Anterior cingulate cortex (tissue), 58 donors: Measurements from ENCODE around the gene MAGEF1.

Experiments
- DNase-seq, 58 donors: peaks; one replicate each; lab custom pipeline; 2025; lab: John Stamatoyannopoulos, UW

Gene MAGEF1

DNA sequence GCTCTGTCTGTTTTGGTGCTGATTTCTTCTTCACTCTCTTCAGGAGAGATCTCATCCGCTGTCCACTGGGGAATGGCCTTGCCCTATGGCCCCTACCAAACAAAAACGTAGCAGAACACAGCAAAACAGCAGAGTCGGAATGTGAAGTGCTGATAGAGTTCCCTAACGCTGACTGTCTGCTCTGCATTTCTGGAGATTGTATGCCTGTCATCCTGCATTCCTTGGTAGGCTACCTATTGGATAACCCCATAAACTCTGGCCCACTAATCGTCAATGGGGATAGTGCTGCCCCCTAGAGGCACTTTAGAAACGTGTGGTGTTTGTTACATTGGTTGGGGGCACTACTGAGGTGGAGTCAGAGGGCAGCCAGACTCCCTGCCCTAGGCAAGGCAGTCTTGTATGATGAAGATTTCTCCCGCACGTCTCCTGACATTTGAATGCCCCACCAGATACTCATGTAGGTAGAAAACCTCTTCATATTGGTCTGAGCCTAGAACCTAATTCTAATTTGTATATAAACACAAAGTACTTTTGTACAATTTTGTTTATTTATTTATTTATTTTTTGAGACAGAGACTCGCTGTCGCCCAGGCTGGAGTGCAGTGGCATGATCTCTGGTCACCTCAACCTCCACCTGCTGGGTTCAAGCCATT lies 15.6 kb upstream of the MAGEF1 start:
- DNase-seq = peak in 29 of 58 donors; percentile 1 to 61 (median 17)

DNA sequence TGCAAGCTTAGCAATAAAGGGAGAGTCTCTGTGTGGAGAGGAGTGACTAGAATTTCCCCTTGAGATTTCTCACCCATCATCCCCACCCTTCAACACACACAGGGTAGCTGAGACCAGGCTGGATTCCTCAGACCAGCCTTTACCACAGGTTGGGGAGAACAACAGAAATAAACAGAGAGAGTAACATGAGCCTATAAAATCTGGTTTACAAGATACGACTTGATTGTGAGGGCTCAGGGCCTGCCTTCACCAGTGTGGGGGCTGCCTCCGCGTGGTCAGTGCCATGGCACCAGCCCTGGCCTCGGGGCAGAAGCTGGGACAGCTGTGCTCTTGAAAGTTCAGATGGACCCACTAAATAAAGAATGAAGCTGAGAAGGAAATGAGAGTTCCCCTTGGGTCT lies 14.6 kb upstream of the MAGEF1 start:
- no peak for DNase-seq

DNA sequence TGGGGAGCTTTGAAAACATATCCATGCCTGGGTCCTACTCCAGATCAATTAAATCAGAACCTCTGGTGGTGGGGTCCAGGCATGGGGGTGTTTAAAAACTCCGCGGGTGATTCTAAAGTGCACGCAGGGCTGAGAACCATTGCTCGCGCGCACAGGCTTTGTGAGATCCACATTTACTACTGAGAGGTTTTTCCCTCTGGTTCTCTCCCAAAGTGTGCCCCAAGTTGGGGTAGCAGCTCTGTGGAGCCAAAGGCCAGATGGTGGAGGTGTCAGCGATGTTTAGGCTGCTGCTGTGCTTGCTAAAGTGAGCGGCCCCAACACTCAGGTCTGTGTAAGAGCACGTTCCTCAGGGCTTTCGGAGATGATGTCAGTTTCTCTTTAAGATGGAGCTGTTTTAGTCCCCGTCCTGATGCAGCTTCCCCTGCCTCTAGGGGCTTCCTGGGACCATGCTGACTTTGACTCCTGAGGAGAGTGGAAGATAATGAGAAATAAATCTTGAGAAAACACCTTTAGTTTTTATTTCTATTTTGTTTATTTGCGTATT lies 13.4 kb upstream of the MAGEF1 start:
- DNase-seq = no peak

DNA sequence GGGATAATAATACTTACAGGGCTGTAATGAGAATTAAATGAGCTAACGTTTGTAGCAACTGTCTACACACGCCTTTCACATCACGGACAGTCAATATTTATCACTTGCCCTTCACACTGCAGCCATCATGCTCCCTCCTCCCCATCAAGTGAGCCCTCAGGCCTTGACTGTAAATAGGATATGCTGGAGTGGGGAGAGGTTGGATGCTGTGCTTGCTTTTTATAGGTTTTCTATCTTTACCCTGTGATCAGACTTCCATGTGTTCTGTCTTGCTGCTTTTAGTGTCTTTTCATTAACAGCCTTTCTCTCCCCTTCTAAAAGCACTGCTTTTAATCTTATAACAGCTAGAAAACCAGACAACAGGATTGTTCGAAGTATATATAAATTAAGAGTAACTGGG lies 12.8 kb upstream of the MAGEF1 start:
- no peak for DNase-seq

DNA sequence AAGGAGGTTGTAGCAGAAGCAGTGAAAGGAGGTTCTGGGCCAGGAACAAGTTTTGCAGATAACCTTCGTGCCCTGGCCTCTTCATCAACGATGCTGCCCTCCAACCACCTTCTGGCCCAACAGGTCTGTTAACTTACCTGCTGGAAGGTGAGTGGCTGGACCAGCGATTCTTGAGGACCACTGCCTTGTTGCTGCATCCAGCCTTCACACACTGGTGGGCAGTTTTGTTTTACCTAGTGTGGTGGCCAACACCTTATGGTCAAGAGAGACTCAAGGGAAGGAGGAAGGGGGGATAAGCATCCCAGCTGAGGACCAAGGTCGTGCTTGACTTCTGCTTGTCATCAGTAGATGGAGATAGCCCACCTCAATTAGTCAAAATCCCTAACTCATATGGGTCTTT lies 7.8 kb upstream of the MAGEF1 start:
- DNase-seq = no peak

DNA sequence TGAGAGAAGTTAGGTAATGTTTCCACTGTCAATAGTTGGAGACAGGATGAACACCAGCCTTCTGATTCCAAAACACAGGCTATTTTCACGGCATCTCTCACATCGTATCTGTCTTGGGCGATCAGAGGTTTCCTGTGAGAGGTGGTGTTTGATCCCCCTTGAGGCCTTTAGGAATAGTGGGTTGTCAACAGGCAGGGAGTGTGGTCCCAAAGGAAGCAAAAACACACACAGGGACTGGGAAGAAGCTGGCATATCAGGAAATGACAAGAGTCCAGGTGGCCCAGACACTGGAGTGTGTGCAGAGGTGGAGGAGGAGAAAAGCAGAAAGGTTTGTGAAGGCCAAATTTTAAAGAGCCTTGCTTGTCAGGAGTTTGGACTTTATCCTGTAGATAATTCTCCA lies 6.6 kb upstream of the MAGEF1 start:
- no peak for DNase-seq

DNA sequence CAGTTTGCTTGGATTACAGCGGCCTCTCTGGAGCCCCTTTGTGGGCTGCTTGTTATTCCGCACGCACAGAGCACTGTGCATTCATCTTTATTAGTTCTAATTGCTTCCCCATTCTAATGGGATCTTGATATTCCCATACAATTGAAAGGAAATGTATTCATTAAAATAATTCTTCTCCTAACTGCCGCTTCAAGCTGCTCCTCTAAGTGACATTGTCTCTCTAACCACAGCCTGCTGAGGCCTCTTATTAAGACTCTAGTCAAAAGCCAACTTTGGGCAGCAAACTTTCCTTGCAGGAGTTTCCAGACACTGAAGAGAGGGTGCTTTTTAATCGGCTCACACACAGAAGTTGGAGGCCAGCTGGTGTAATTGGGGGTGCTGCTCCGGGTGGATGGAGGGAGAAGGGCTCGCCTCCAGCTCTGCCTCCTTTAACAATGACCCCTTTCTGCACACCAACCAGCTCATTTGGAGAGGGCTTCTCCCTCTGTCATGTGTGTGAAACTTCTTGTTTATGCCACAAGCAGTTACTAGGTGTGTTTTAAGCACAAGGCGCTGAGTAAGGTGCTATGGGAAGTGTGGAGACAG lies 5.6 kb upstream of the MAGEF1 start:
- DNase-seq = peak in 43 of 58 donors; percentile 8 to 89 (median 42)

DNA sequence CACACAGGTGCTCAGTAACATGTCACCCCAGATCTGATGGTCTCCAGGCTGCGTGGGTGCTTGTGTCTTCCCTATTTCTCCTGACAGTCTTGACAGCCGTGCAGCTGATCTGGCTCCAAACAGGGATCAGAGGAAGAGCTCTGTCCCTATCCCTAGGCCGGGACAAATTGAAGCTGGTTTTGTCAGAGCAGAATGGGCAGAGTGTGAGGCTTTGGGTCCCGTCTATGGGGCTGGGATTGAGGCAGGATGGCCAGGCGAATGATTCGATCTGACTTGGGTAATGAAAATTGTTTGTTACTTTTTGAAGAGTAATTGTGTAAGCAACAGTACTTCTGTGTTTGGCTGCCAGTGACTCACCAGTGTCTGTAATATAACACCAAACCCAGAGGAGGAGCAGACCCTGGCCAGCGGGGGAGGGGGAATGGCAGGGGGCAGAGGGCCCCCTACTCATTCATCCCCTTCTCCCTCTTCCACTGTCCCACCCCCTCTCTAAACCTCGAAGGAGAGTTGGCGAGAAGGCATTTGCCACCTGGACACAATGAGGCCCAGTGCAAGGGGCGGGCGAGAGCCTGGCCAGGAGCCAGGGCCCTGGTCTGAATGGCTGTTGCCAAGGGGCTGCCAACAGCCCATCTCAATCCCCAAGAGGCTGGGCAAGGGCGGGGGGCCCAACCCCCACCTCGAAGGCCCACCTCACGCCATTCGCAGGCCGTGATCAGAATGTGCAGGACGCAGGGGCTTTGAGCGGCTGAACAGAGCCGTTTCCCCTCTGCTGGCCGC lies 4.9 kb upstream of the MAGEF1 start:
- peak in 47 of 58 donors; percentile 15 to 89 (median 54) for DNase-seq

DNA sequence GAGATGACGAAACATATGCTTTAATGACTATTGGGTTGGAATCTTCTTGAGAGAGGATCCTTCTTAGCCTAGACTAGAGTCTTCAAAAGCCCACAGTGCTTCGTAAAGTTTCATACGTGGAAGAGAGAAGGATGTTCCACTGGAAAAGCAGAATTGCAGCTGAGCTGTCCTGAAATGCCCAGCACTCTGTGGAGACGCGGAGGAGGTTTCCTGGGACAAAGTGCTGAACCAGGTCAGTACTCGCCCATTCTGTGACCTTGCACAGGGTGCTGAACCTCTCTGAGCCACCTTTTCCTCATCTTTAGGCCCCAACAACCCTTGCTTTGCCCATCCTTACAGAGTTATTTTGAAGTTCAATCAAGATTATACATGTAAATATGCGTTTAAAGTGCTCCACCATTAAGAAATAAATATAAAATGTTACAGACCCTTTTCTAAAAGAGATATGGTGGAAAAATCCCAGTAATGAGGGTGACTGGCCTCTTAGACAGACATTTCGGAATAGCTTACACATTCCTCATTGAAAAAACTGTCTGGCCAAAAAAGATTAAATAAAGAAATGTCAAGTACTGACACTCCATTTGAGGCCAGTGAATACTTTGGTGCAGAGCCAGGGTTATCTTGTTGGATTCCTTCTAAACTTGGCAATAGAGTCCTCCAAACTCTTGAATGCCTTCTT lies 4.2 kb upstream of the MAGEF1 start:
- no peak for DNase-seq

DNA sequence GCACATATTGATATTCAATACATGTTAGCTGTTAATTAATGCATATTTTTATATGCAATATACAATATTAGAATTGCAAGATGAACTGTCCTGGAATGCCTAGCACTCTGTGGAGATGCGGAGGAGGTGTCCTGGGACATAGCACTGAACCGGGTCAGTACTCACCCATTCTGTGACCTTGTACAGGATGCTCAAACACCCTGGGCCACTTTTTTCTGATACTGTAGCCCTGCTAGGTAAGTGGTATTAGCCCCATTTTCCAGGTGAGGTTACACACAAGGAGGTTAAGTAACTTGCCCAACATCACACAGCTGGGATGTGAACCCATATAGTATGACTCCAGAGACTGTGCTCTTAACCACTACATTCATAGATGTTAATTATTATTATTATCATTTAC lies 1.7 kb upstream of the MAGEF1 start:
- no peak for DNase-seq

DNA sequence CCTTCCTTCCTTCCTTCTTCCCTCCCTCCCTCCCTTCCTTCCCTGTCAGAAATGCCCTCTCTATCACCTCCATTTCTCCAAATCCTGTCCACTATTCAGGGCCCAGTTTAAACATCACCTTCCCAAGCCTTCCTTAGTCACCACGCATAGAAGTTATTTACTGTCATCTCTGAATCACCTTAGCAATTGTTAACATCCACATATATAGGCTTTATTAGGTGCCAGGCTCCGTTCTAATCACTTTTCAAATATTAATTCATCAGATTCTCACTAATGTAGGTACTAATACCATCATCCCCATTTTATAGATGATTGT lies 1.1 kb upstream of the MAGEF1 start:
- DNase-seq = no peak

DNA sequence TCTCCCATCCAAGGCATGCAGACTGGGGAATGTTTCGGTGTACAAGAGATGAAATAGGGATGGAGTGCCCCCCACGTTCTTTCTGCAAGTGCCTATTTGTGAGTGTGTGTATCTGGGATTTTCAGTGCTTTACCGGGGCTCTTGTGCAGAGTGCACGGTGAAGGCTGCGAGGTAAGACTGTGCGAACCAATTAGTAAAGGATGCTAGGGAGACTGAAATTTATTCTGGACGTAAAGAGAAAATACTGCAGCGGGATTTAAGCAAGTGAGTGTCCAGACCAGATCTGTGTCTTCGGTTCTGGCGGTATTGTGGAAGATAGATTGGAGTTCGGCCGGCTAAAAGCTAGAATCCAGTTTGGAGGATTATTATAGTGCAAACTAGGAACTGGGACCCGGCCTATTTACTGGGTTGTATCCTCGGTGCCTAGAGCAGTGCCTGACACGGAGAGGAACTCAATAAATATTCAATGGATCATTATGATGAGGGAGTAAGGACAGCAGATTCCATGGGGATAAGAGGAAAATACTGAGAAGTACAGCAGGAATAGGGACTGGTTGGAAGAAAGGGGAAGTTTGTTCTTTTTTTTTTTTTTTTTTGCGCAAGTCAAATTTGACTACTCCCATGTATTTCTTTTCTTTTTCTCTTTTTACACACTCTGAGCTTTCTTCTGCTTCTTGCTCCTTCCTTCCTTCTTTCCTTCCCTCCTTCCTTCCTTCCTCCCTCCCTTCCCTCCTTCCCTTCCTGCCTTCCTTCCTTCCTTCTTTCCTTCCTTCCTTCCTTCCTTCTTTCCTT lies 580 bp upstream of the MAGEF1 start:
- no peak for DNase-seq

DNA sequence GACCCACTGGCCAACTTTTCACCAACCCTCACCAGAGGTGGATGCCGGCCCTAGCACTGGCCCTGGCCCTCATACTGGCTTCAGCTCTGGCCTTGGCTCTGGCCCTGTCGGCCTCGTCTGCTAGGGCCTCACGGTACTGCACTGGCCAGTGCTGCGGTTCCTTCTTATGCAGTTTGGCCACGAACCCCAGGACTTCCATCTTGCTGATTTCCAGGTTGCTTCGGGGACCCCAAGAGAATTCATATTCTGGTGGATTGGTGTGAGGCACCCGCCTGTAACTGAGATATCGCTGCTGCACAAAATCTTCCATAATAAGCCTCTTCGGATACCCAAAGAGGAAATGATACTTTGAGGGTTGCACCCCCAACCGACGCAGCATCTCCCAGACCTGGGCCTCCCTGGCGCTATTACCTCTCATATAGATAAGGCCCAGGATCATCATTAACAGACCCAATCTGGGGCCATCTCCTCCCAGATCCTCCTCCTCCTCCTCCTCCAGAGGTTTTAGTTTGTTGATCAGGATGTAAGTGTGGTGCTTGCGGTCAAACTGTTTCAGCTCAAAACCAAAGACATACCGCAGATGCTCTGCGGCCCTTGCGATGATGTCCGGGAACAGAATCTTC lies 883 bp downstream of the MAGEF1 start:
- DNase-seq = peak in 3 of 58 donors; percentile 50 to 69 (median 56)

DNA sequence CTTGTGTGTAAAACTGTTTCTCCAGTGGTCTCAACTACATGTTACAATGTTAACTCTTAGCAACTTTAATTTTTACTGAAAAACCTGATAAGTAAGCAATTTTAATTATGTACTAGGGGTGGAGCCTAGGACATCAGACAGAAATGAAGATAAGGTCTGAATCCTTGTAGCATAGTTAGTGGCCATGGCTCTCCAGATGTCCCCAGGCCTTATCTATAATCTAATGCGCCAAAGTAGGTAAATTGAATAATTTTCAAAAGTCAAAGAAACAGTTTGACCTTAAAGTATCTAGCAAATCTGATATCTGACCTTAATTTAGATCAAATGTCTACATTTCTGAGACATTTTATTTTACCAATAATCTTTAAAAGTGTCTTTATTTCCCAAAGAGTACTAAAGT lies 8.2 kb downstream of the MAGEF1 start:
- no peak for DNase-seq

DNA sequence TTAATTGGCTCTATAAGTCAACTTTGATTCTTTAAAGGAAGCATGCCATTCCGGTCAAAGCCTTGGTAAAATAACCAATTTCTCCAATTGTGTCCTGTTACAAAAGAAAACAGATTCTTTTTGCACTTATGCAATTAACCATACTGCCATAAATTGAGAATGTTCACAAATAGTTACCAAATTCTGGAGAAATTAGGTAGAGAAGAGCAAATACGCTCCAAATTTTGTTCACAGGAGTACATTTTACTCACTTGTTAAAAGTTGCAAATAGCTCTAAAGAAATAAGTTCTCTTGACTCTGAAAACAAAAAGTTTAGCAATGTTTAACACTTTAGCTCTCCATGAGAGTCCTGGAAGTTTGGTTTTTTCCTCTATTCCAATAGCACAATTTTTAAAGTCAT lies 11.1 kb downstream of the MAGEF1 start:
- no peak for DNase-seq

DNA sequence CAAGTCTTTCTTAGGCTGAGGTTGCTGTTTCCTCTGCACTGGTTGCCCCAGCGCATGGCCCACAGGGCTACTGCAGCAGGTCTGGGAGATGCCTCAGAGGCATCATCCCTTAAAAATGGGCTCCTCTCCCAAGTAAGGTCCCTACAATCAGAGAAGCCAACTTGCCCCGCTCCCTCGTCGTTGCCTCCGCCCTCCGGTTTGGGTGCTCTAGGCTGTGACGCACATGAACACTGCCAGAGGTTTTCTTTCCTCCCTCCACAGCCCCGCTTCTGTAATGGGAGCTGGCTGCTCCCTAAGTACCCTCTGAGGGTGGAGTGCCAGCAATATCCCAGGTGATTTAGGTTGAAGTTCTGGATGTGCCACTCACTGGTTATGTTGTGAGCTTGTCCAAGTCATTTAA lies 14.0 kb downstream of the MAGEF1 start:
- DNase-seq = no peak

DNA sequence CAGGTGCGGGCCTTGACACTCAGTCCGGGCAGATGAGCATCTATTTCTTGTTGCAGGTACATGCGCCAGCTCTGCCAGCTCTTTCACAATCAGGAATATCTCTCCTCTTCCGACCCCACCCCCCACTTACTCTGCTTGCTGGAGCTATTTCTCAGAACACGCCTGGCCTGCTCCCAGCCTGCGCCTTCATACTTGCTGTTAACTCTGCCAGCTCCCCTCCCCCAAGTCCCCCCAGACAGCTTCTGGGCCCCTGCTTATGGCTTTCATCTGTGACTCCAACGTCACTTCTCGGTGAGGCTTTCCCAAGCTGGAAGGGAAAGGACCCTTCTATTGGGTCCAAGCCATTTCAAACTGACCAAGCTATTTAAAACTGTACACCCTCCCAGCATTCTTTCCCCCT lies 15.2 kb downstream of the MAGEF1 start:
- no peak for DNase-seq

DNA sequence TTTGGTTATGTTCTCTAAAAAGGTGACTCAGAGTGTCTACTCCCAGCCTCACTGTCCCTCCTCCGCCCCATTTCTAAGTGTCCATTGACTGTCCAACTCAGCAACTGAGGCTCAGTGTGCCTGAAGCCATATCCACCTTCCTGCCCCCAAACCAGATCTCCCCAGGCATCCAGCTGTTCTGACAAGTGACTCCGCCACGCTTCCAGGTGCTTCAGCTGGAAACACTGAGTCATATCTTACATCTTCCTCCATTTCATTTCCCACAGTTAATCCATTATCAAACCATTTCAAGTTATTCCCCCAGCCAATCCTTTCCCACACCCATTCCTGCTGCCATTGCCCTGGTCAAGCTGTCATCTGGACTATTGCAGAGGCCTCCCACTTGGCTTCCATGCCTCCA lies 17.1 kb downstream of the MAGEF1 start:
- no peak for DNase-seq

DNA sequence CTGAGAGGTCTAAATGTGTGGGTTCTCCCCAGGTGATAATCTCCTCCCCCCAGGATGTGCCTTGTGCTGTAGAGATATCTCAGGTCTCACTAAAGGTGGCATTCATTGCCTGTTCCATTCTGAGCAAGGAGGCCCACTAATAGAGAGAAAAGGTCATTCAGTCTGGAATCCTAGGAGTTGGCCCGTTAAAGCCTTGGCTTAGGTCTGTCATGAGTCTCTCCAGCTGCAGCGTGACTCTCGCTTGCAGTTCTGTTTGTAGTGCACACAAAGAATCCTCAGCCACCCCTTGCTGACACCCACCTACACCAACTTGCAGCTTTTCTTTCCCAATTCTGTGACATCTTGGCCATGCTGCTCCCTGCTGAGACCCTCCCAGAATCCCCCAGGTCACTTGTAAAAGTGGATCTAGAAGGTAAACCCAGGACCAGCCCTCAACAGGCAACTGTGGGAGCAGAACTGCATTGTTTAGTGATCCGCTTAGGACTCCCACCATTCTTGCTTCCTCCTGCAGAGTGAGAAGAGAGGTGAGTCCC lies 17.7 kb downstream of the MAGEF1 start:
- DNase-seq = no peak
